ENCODE data around the gene TUBA3E. TPM values are rescaled to one million over a fixed set of nuclear protein-coding genes. Genes with fewer than 3 reads are reported as not detected.
"Not testable (repeated sequence)": the region's sequence is repeated elsewhere in the genome, so short reads cannot be mapped to it uniquely, and the experiment has no call there.

TUBA3E gene
- total and polyA plus RNA-seq, 8 donors = not detected

- TF ChIP-seq CTCF (IDR thresholded peaks at IDR 0.05) (peak in 5 of 7 experiments; percentile 41 to 69 (median 49)), POLR2AphosphoS5 (IDR thresholded peaks at IDR 0.05) (peak in 1 of 3 donors; percentile 26)
- DNase-seq = peak; percentile 85 to 88
- 0 to 44% (median 27%) methylated on average over 3 to 16 of the region's 16 CpGs for WGBS, 5 donors
- H3K9me3 ChIP-seq; H3K4me1 ChIP-seq; intact Hi-C loops (cut with DNase I; ENCODE audit: low total_unique reads); H3K27ac ChIP-seq; H3K27me3 ChIP-seq; H3K4me3 ChIP-seq: not testable (repeated sequence)
- peaks cover 29 to 78% (median 76%) of the 10 kb centered on the region in 4 donors for H3K36me3 ChIP-seq
These were observed 42.1 kb downstream of the TUBA3E start for GRCh38 chr2:130155956-130156623.

DNA sequence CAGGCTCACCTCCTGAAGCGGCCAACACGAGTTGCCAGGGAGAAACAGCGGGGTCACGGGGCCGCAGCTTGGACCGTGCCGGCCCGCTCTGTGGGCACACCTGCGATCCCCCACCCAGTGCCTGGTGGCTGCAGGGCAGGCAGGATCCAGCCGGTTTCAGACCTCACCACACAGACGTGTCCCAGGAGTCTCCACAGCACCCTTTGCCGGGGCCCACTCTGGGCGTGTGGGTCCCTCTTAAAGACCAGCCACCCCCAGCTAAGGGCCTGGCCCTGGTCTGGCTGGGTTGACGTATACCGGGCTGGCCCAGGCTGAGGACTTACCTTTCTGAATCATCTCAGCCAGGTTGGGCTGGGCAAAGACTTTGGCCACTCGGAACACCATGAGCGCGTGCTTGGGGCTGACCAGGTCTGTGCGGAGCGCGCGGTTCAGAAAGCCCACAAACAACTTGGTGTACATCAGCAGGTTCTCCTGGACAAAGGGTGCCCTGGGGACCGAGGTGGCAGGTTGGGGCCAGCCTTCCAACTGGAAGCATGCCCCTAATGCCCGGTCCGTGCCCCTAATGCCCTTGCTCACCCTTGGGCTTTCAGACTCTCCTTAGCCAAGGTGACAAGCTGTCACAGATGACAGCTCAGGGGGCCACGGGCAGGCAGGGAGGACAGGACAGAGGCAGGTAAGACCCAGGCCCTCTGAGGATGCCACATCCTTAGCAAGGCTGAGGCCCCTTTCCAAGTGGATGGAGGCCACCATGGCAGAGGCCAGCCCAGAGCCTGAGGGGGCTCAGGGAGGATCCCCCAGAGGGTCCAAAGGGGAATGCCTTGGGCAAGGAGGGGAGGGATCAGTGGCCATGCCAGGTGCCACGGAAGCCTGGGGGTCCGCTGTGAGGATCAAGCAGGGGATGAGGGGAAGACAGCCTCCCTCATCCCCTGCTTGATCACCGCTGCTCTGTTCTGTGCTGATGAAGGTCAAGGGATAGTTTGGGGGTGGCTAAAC, 43.2 kb downstream of the TUBA3E start:
- H3K36me3 ChIP-seq = peaks cover 25 to 72% (median 67%) of the 10 kb centered on the region in 4 donors
- WGBS, 5 donors = 93 to 98% (median 95%) methylated on average over 19 to 29 of the region's 29 CpGs

GRCh38 chr2:130154423-130154770, 43.8 kb downstream of the TUBA3E start:
- H3K4me1 ChIP-seq; H3K27me3 ChIP-seq; DNase-seq; intact Hi-C loops (cut with DNase I; ENCODE audit: low total_unique reads); H3K27ac ChIP-seq; H3K9me3 ChIP-seq; H3K4me3 ChIP-seq: not testable (repeated sequence)
- H3K36me3 ChIP-seq = peaks cover 24 to 65% (median 60%) of the 10 kb centered on the region in 4 donors
- WGBS, 5 donors = 61 to 96% (median 90%) methylated on average over 2 to 8 of the region's 8 CpGs

More for the DNA sequence above, 43.2 kb downstream of the TUBA3E start:
- Histone ChIP-seq H3K4me3 (no peak overlapping the region), H3K9me3 (no peaks in the 10 kb centered on the region), H3K27me3 (no peaks in the 10 kb centered on the region), H3K4me1 (peaks cover 0 to 8% (median 3%) of the 10 kb centered on the region in 4 donors), H3K27ac (no peak overlapping the region)
- no peak for DNase-seq
- intact Hi-C loops (cut with DNase I; ENCODE audit: low total_unique reads) = no loop called here
- TF ChIP-seq EP300 (IDR thresholded peaks at IDR 0.05) (no peak), POLR2AphosphoS5 (IDR thresholded peaks at IDR 0.05) (no peak), CTCF (IDR thresholded peaks at IDR 0.05) (no peak), POLR2A (IDR thresholded peaks at IDR 0.05) (no peak)

DNA sequence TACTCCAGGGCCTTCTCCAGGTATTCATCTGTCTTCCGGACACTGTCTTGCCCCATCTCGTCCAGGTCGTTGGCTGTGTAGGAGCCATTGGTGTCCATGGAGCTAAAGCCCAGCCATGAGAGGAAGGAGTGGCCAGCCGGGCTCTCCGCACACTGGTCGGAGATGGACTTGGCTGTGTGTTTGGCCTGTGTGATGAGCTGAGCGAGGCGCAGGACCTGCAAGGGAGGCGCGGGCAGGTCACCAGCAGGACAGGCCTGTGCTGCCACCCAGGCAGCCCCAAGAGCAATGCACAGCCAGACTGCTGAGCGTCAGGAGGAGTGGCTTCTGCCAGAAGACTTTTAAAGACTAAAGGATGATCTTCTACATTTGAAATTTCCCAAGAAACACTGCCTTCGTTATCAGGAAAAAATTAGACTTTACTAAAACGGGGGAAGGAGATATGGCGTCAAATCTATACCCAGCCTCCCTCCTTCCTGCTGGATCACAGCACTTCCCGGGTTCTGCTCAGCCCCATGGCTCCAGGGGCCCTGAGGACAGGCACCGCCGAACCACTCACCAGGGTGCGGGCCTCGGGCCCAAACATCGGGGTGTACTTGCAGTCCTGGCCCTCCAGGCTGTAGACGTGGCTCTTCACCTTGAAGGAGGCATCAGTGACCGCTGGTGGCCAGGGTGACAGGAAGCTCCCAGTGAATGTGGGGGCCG, 44.4 kb downstream of the TUBA3E start:
- H3K27ac ChIP-seq; H3K4me1 ChIP-seq; H3K9me3 ChIP-seq; H3K4me3 ChIP-seq; H3K27me3 ChIP-seq; intact Hi-C loops (cut with DNase I; ENCODE audit: low total_unique reads); DNase-seq: not testable (repeated sequence)
- H3K36me3 ChIP-seq = peaks cover 24 to 60% (median 55%) of the 10 kb centered on the region in 4 donors
- 92 to 96% (median 94%) methylated on average over 17 to 23 of the region's 23 CpGs for WGBS, 5 donors
